HepG2 (cell line): ENCODE measurements around the gene PAPPA. TPM values are rescaled to one million over a fixed set of nuclear protein-coding genes. Genes with fewer than 3 reads are reported as not detected.

Experiments used
- ATAC-seq: fragments of 200-7000 bp; cut with Tn5 transposase; 3 replicates; pipeline ENCODE4 v1.9.1; 2020; ENCODE audit warnings: mild to moderate bottlenecking, moderate library complexity
- BruUV-seq: library from RNA; stranded (reverse); fragments of 400-500 nt; replicated peaks from 2 replicates; lab custom pipeline; 2021; lab: Mats Ljungman, UMichigan
- CTCF ChIA-PET: fragments of 300-600 bp; formaldehyde crosslinking; extraction: SDS; loops from one replicate; lab custom pipeline; 2021; ENCODE audit warnings: low total read pairs, inconsistent platforms, low intra/inter-chr PET ratio; lab: Yijun Ruan, JAX
- POLR2A ChIA-PET: fragments of 350-600 bp; sonication (Branson Sonifier 250); formaldehyde crosslinking; loops from one replicate; lab custom pipeline; 2020; ENCODE audit warnings: antibody characterized with exemption, inconsistent platforms; lab: Yijun Ruan, JAX
- DNase-seq: peaks from one replicate; pipeline ENCODE4 v3.0.0-alpha.2; 2015; ENCODE audit warnings: low spot score
- FAIRE-seq: peaks from 3 replicates; lab custom pipeline; 2011; peaks lifted over from hg19 to GRCh38; lab: Jason Lieb, UNC
- H2AFZ ChIP-seq: one replicate; pipeline ENCODE4 v1.6.1; 2011; ENCODE audit warnings: low read length, inconsistent platforms
- H3K27ac ChIP-seq: fragments of 300-600 bp; 3 replicates; pipeline ENCODE4 v1.8.0; 2011; ENCODE audit warnings: mixed run types, mild to moderate bottlenecking, mixed read lengths, low read length, inconsistent platforms; ENCODE audit not compliant: insufficient read depth; ENCODE audit errors: extremely low read length
- H3K27me3 ChIP-seq, 2 experiments: fragments of 200-600 bp in 1 of 2; 2 replicates in 1 of 2; 3 replicates in 1 of 2; pipeline versions ENCODE4 v1.6.0 to v1.8.0; 2011; ENCODE audit warnings: low read length in 2 of 2, mild to moderate bottlenecking in 2 of 2, moderate library complexity in 2 of 2, inconsistent platforms in 1 of 2; ENCODE audit not compliant: insufficient read depth in 2 of 2, control insufficient read depth in 1 of 2
- H3K36me3 ChIP-seq, 2 experiments: fragments of 200-600 bp in 1 of 2; replicated peaks in 1 of 2; 2 replicates in 1 of 2; 3 replicates in 1 of 2; pipeline versions ENCODE4 v1.5.1 to v1.8.0; 2011; ENCODE audit warnings: low read length in 2 of 2, inconsistent platforms in 1 of 2; ENCODE audit not compliant: insufficient read depth in 2 of 2, control insufficient read depth in 1 of 2
- H3K4me1 ChIP-seq: 2 replicates; pipeline ENCODE4 v1.5.1; 2012; ENCODE audit warnings: low read length, inconsistent platforms; ENCODE audit not compliant: insufficient read depth
- H3K4me2 ChIP-seq: 2 replicates; pipeline ENCODE4 v1.6.0; 2011; ENCODE audit warnings: low read depth, low read length, inconsistent platforms
- H3K4me3 ChIP-seq, 3 experiments: fragments of 200-600 bp in 1 of 3; sonication (generic), shearing (Covaris generic) in 1 of 3; replicated peaks in 1 of 3; 2 replicates each; pipeline ENCODE4 v1.5.1; 2011 to 2016; ENCODE audit warnings: low read length in 3 of 3, inconsistent platforms in 2 of 3, low read depth in 2 of 3, mild to moderate bottlenecking in 2 of 3, control low read depth in 1 of 3, mixed read lengths in 1 of 3; ENCODE audit not compliant: insufficient read depth in 1 of 3
- H3K79me2 ChIP-seq: one replicate; pipeline ENCODE4 v1.6.1; 2011; ENCODE audit warnings: low read length, inconsistent platforms; ENCODE audit not compliant: insufficient read depth
- H3K9ac ChIP-seq: 2 replicates; pipeline ENCODE4 v1.6.0; 2011; ENCODE audit warnings: mild to moderate bottlenecking, low read depth, low read length, inconsistent platforms; ENCODE audit not compliant: insufficient read depth
- H3K9me3 ChIP-seq: 2 replicates; pipeline ENCODE4 v1.5.1; 2012; ENCODE audit warnings: mild to moderate bottlenecking, low read length
- H4K20me1 ChIP-seq: 2 replicates; pipeline ENCODE4 v1.6.0; 2011; ENCODE audit warnings: inconsistent platforms, mild to moderate bottlenecking, low read length, moderate library complexity; ENCODE audit not compliant: insufficient read depth
- ZBTB20 ChIP-seq: sonication (generic); formaldehyde crosslinking; IDR thresholded peaks from 2 replicates; pipeline ENCODE4 v1.8.1; 2023; ENCODE audit warnings: missing genetic modification reagents, low read depth, mild to moderate bottlenecking, borderline replicate concordance
- ZC3H4 ChIP-seq: sonication (generic); formaldehyde crosslinking; IDR thresholded peaks from 2 replicates; pipeline ENCODE4 v1.4.0; 2020; ENCODE audit warnings: missing genetic modification reagents, borderline replicate concordance
- ZNF367 ChIP-seq: sonication (generic); formaldehyde crosslinking; IDR thresholded peaks from 2 replicates; pipeline ENCODE4 v1.4.0; 2020; ENCODE audit warnings: missing genetic modification reagents, borderline replicate concordance
- ZNF549 ChIP-seq: sonication (generic); formaldehyde crosslinking; IDR thresholded peaks from 2 replicates; pipeline ENCODE4 v1.5.0; 2020; ENCODE audit warnings: missing genetic modification reagents
- WGBS: methylation state at CpG from one replicate; pipeline ENCODE4 v1.1.6; 2017; ENCODE audit warnings: low lambda C conversion rate; 5-methylcytosine and 5-hydroxymethylcytosine counted together
- in situ Hi-C: cut with HindIII; loops from 2 replicates; pipeline ENCODE4 v1.10.0; 2017; ENCODE audit warnings: low pct_unique_long_range_greater_than_20kb; ENCODE audit not compliant: extremely low pct_ligation_motif_present
- intact Hi-C: fragments of 100-400 bp; cut with micrococcal nuclease; formaldehyde crosslinking; loops from one replicate; pipeline ENCODE4 v1.10.0; 2022; ENCODE audit not compliant: unreplicated experiment
- polyA plus RNA-seq, 8 experiments: library from polyadenylated mRNA; depleted of rRNA in 3 of 8; stranded (reverse) in 7 of 8; unstranded in 1 of 8; fragments of >200 nt; fragmentation: Illumina TruSeq in 4 of 8; extraction: Trizol in 4 of 8; gene quantifications; 2 replicates each; pipeline versions ENCODE4 v1.2.1 to v1.2.3, GENCODE V29; 2011 to 2016; ENCODE audit warnings: low read depth in 4 of 8, missing spikeins in 1 of 8, mixed read lengths in 1 of 8; ENCODE audit not compliant: insufficient read depth in 1 of 8
- total RNA-seq, 5 experiments: library from RNA; depleted of rRNA; stranded (reverse); fragments of >200 nt; fragmentation: Illumina TruSeq; extraction: Trizol; gene quantifications; 2 replicates each; pipeline ENCODE4 v1.2.3, GENCODE V29; 2016; ENCODE audit warnings: low read depth in 1 of 5
- TF ChIP-seq, protein P1 (sequence below): IDR thresholded peaks from 2 replicates; pipeline ENCODE4 v1.6.1; 2016
- TF ChIP-seq, protein P2 (sequence below): sonication (generic); formaldehyde crosslinking; IDR thresholded peaks from 2 replicates; pipeline ENCODE4 v1.4.0; 2020; ENCODE audit warnings: missing genetic modification reagents

Gene PAPPA
- total and polyA plus RNA-seq, 2 of the 13 experiments (the other 11 are each of a cell fraction or from before 2014, with no cell fraction given): 0.09 to 0.11 TPM

GRCh38 chr9:116218399-116218798 lies 64.8 kb downstream of the PAPPA start:
- Histone ChIP-seq H4K20me1 (no peaks in the 10 kb centered on the region), H3K79me2 (no peaks in the 10 kb centered on the region), H3K9ac (no peak overlapping the region), H3K9me3 (no peaks in the 10 kb centered on the region), H3K4me3 (no peak overlapping the region), H3K4me2 (no peak overlapping the region), H3K27me3 (no peaks in the 10 kb centered on the region; a peak in 1 of 5 replicates), H3K36me3 (no peaks in the 10 kb centered on the region), H2AFZ (no peak overlapping the region), H3K4me1 (no peaks in the 10 kb centered on the region), H3K27ac (no peak overlapping the region)
- ATAC-seq (no peak), DNase-seq (no peak), FAIRE-seq (no peak)
- WGBS: 0% methylated on average over 1 of the region's 1 CpG
- TF ChIP-seq ZNF549 (CRISPR knock-in tag): no peak
- TF ChIP-seq, protein P1, sequence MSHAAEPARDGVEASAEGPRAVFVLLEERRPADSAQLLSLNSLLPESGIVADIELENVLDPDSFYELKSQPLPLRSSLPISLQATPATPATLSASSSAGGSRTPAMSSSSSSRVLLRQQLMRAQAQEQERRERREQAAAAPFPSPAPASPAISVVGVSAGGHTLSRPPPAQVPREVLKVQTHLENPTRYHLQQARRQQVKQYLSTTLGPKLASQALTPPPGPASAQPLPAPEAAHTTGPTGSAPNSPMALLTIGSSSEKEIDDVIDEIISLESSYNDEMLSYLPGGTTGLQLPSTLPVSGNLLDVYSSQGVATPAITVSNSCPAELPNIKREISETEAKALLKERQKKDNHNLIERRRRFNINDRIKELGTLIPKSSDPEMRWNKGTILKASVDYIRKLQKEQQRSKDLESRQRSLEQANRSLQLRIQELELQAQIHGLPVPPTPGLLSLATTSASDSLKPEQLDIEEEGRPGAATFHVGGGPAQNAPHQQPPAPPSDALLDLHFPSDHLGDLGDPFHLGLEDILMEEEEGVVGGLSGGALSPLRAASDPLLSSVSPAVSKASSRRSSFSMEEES (CRISPR knock-in tag): no peak
- TF ChIP-seq, protein P2, sequence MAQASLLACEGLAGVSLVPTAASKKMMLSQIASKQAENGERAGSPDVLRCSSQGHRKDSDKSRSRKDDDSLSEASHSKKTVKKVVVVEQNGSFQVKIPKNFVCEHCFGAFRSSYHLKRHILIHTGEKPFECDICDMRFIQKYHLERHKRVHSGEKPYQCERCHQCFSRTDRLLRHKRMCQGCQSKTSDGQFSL (CRISPR knock-in tag): no peak
- TF ChIP-seq ZNF367: no peak
- POLR2A ChIA-PET: no interaction called here
- CTCF ChIA-PET: no interaction called here
- intact Hi-C loops: no loop called here
- in situ Hi-C loops: no loop called here
- BruUV-seq: no TSS peak

DNA sequence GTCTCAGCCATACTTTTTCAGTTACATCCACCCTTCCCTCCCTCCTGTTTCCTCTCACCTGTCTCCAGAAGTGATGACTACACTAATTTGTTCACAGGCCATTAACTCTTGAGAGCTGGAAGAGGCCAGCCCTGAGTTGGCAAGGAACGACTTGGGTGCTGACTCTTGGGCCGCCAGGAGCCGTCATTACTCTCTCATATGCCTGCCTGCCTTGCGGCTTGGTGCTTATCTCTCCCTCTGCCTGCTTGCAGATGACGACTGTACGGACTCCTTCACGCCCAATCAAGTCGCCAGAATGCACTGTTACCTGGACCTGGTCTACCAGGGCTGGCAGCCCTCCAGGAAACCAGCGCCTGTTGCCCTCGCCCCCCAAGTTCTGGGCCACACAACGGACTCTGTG lies 66.1 kb downstream of the PAPPA start:
- Histone ChIP-seq H3K79me2 (no peaks in the 10 kb centered on the region), H4K20me1 (no peaks in the 10 kb centered on the region), H3K36me3 (no peaks in the 10 kb centered on the region), H2AFZ (no peak overlapping the region), H3K4me2 (no peak overlapping the region), H3K9ac (no peak overlapping the region), H3K9me3 (no peaks in the 10 kb centered on the region), H3K27me3 (no peaks in the 10 kb centered on the region), H3K4me1 (no peaks in the 10 kb centered on the region), H3K27ac (no peak overlapping the region), H3K4me3 (no peak overlapping the region)
- FAIRE-seq (no peak), ATAC-seq (no peak), DNase-seq (no peak)
- 46% methylated on average over 7 of the region's 11 CpGs for WGBS
- TF ChIP-seq ZC3H4 (CRISPR knock-in tag): no peak
- no peak for TF ChIP-seq ZBTB20 (CRISPR knock-in tag)
- ChIA-PET CTCF (no interaction called here), POLR2A (no interaction called here)
- no TSS peak for BruUV-seq
- in situ Hi-C loops: no loop called here
- intact Hi-C loops: no loop called here
